Measurements from ENCODE around the gene C1QTNF1. TPM values are rescaled to one million over a fixed set of nuclear protein-coding genes. Genes with fewer than 3 reads are reported as not detected.

The C1QTNF1 gene
- total and polyA plus RNA-seq, 8 donors: 5.3 to 31.2 (median 8.4) TPM

GRCh38 chr17:79009397-79010303 is 14.3 kb upstream of the C1QTNF1 start, which contains the start of gene CANT1:
CANT1 (minus strand) TSS chr17:79009764; CDS start chr17:78997622, 12,142 bp downstream.
- Histone ChIP-seq H3K4me3 (peak within 1 kb of the TSS; percentile 72 to 79 (median 73)), H3K27me3 (no peaks in the 10 kb centered on the region), H3K27ac (peak within 1 kb of the TSS; percentile 52 to 81 (median 78)), H3K36me3 (no peaks in the 10 kb centered on the region), H3K9me3 (no peaks in the 10 kb centered on the region), H3K4me1 (peaks cover 9 to 28% (median 11%) of the 10 kb centered on the region in 3 donors)
- intact Hi-C loops (cut with DNase I): no loop called here
- ATAC-seq (peak; percentile 94 to 98 (median 96)), DNase-seq (peak; percentile 77 to 95 (median 87)), FAIRE-seq (no peak)
- no peak for TF ChIP-seq CTCF (IDR thresholded peaks at IDR 0.05)
- 1 to 2% methylated on average over 39 to 73 of the region's 73 CpGs for WGBS, 2 donors

GRCh38 chr17:79010304-79010646 is 13.7 kb upstream of the C1QTNF1 start:
- Histone ChIP-seq H3K36me3 (no peaks in the 10 kb centered on the region), H3K9me3 (no peaks in the 10 kb centered on the region), H3K27ac (peak overlapping the region in 1 of 4 donors; percentile 81), H3K27me3 (no peaks in the 10 kb centered on the region), H3K4me1 (peaks cover 7 to 26% (median 8%) of the 10 kb centered on the region in 3 donors), H3K4me3 (peak overlapping the region in 2 of 4 donors; percentile 72)
- no peak for FAIRE-seq
- no peak for TF ChIP-seq CTCF (IDR thresholded peaks at IDR 0.05)
- 66 to 70% methylated on average over 7 of the region's 7 CpGs for WGBS, 2 donors
- no peak for ATAC-seq
- intact Hi-C loops (cut with DNase I): no loop called here
- DNase-seq: peak in 1 of 6 donors; percentile 54

- Histone ChIP-seq H3K4me1 (peaks cover 0 to 17% (median 6%) of the 10 kb centered on the region in 3 donors), H3K27ac (no peak overlapping the region), H3K36me3 (no peaks in the 10 kb centered on the region), H3K9me3 (no peaks in the 10 kb centered on the region), H3K27me3 (no peaks in the 10 kb centered on the region), H3K4me3 (no peak overlapping the region)
- intact Hi-C loops (cut with DNase I): no loop called here
- no peak for TF ChIP-seq CTCF (IDR thresholded peaks at IDR 0.05)
- WGBS, 2 donors: 78 to 79% methylated on average over 5 of the region's 5 CpGs
- DNase-seq (no peak), FAIRE-seq (no peak), ATAC-seq (no peak)
These were observed 12.4 kb upstream of the C1QTNF1 start for GRCh38 chr17:79011451-79012147.

- Histone ChIP-seq H3K27ac (no peak overlapping the region), H3K36me3 (no peaks in the 10 kb centered on the region), H3K4me1 (peaks cover 0 to 11% (median 6%) of the 10 kb centered on the region in 3 donors), H3K9me3 (no peaks in the 10 kb centered on the region), H3K4me3 (no peak overlapping the region), H3K27me3 (no peaks in the 10 kb centered on the region)
- FAIRE-seq (no peak), DNase-seq (no peak), ATAC-seq (no peak)
- TF ChIP-seq CTCF (IDR thresholded peaks at IDR 0.05): no peak
- 53 to 68% methylated on average over 6 of the region's 6 CpGs for WGBS, 2 donors
- intact Hi-C loops (cut with DNase I): no loop called here
These were observed 11.3 kb upstream of the C1QTNF1 start for GRCh38 chr17:79012563-79013134.
